GM18868 (cell line): ENCODE data around the gene SLC39A11.

ENCODE experiments used
- ATAC-seq: cut with Tn5 transposase; IDR thresholded peaks from one replicate; pipeline ENCODE4 v1.9.1; 2021; ENCODE audit warnings: mild to moderate bottlenecking, moderate library complexity; ENCODE audit not compliant: unreplicated experiment

The SLC39A11 gene

GRCh38 chr17:72609501-72609900 lies 483.0 kb downstream of the SLC39A11 start:
- no peak for ATAC-seq

GRCh38 chr17:72608436-72608835 lies 484.1 kb downstream of the SLC39A11 start:
- ATAC-seq, result no peak

DNA sequence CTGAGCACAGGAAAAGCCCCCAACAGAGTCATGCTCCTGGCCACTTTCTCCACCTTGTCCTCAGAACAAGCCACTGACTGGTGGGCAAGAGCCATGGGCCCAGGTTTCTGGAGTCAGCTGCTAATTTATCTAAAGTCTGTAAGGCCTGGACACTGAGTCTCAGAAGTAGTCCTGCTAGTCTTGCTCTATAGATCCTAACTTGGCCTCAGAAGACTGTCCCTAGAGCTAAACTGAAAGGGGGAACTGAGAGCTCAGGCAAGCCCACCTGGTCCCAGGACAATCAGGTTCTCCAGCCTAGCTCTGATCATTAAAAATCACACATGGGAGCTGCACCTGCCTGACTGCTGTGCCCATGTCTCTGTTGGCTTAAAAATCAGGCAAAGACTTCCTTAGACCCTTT lies 485.8 kb downstream of the SLC39A11 start:
- ATAC-seq, result no peak

GRCh38 chr17:72605543-72605942 lies 486.9 kb downstream of the SLC39A11 start:
- ATAC-seq, result no peak

DNA sequence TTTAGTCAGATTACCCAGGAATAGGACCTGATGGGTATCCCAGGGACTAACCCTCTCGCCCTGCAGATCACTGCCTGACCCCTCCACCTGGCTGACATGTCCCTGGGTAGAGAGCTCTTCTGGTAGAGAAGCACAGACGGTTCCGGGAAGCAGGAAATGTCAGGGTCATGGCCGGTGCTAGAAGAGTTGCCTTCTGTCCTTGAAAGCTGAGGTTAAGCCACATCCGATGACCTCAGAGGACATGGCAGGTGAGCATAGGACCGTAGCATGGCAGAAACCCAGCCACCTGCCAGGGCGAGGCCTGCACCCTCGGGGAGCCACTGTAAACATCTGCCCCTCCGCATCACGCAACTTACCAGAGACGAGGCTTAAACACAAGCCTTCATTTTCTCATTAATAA lies 488.0 kb downstream of the SLC39A11 start:
- ATAC-seq, result no peak

GRCh38 chr17:72603420-72604242 lies 488.9 kb downstream of the SLC39A11 start:
- peak; percentile 22 for ATAC-seq

DNA sequence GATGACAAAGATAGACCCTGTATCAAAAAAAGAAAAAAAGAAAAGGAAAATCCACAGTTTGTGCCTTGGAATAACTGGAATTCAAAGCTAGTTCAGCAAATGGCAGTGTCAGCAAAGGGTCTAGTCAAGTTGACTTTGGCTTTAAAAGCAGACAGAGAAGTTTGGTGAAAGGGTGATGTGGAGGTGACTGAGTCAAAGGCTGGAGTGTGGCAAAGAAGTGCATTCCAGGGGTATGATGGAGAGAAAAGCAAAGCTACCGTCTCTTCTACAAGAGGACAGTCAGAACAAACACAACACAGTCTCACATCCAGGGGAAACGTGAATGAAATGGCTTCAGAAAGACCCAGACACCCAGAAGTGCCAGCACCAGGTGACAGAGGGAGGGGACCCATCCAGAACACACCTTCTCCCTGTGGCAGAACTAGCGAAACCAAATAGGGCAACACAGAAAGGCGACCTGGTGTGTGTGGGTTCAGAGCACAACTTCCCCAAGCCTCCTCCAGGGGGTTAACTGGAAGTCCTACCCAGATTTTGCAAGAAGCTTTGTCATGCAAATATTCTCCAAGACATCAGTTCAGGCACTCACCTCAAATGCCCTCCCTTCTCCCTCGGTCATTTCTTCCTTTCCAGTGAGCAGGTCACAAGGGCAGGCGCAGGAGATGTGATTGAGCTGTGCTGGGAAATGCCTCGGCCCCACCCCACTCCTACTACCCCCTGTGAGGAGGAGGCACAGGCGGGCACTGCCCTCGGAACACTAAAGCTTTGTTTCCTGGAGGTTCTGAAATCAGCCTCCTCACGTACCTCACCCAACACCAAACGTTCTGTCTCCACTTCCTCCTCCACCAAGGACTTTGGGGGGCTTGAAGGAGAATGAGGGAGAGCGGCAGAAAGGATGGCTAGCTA lies 489.7 kb downstream of the SLC39A11 start:
- peak; percentile 52 for ATAC-seq

- no peak for ATAC-seq
These were observed 491.6 kb downstream of the SLC39A11 start for GRCh38 chr17:72600934-72601333.

- ATAC-seq, result no peak
These were observed 492.6 kb downstream of the SLC39A11 start for GRCh38 chr17:72599891-72600290.

- ATAC-seq, result no peak
These were observed 493.8 kb downstream of the SLC39A11 start for GRCh38 chr17:72598695-72599094.

- no peak for ATAC-seq
These were observed 495.0 kb downstream of the SLC39A11 start for GRCh38 chr17:72597354-72598087.
